ENCODE measurements around the gene INCA1.

DNA sequence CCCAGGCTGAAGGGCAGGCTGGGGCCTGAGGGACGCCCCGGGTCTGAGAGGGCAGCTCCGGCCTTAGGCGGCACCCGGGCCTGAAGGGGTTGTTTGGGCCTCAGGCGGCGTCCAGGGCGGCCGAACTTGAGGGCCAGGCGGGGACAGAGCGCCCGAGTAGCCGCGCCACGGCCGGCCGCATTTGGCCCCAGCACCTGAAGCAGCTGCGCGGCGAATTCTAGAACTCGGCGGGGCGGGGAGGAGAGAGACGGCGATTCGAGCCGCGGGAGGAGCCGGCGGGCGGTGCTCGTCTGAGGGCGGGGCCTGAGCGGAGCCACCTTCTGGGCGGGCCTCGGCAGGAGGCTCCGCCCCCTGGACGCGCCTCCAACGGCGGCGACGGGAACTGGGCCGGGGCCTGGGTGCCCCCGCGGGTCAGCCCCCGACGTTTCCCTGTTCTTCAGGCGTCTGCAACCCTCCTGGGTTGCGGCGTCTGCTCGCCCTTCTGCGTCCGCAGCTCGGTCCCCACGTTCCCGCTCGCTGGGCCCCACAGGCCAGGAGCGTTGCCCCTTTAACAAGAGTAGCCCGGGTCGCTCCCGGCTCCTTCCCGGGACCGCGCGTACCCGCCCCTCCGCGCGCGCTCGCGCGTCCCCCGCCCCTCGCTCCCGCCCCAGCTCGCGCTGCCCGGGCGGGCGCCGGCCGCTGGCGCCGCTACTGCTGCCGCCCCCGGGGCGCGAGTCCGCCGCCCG is at the start of gene INCA1, which contains the start of gene KIF1C:
- no peak for TF ChIP-seq CTCF (conservative IDR thresholded peaks at IDR 0.05)
- peak; percentile 54; the same call in 1 of the 2 replicates for TF ChIP-seq ZFX (IDR thresholded peaks at IDR 0.05)

Data from C4-2B (cell line).